Sigmoid colon (tissue), 7 donors: ENCODE data around the gene PAN2. TPM values are rescaled to one million over a fixed set of nuclear protein-coding genes. Genes with fewer than 3 reads are reported as not detected.

ENCODE experiments used
- DNase-seq: peaks from one replicate; pipeline ENCODE4 v3.0.0-alpha.2; 2019
- H3K27ac ChIP-seq, 4 donors: fragments of 200-600 bp; sonication (generic); one replicate each; pipeline ENCODE4 v1.5.1; 2016 to 2019; ENCODE audit warnings: mild to moderate bottlenecking in 1 of 4
- H3K27me3 ChIP-seq, 3 donors: fragments of 200-600 bp; sonication (generic); one replicate each; pipeline ENCODE4 v1.5.1; 2019; ENCODE audit warnings: mild to moderate bottlenecking in 1 of 3
- H3K36me3 ChIP-seq, 4 donors: fragments of 200-600 bp; sonication (generic); one replicate each; pipeline ENCODE4 v1.5.1; 2016 to 2019
- H3K4me1 ChIP-seq, 4 donors: fragments of 200-600 bp; sonication (generic); one replicate each; pipeline ENCODE4 v1.5.1; 2017 to 2019
- H3K4me3 ChIP-seq, 4 donors: fragments of 200-600 bp; sonication (generic); one replicate each; pipeline ENCODE4 v1.5.1; 2017 to 2019; ENCODE audit warnings: mild to moderate bottlenecking in 2 of 4, moderate library complexity in 1 of 4
- H3K9me3 ChIP-seq, 4 donors: fragments of 200-600 bp in 3 of 4; sonication (generic) in 3 of 4; one replicate each; pipeline versions ENCODE4 v1.5.1 to v1.6.1; 2013 to 2019
- CTCF ChIP-seq, 4 experiments: fragments of 450-650 bp in 3 of 4; fragments of 200-600 bp in 1 of 4; IDR thresholded peaks; one replicate each; pipeline ENCODE4 v1.5.1; 2016 to 2019; ENCODE audit warnings: antibody characterized with exemption in 4 of 4, mild to moderate bottlenecking in 3 of 4, moderate library complexity in 2 of 4
- EP300 ChIP-seq, 4 donors: sonication (generic); formaldehyde crosslinking; IDR thresholded peaks; one replicate each; pipeline ENCODE4 v1.6.1; 2017; ENCODE audit warnings: antibody characterized with exemption in 4 of 4
- POLR2A ChIP-seq, 2 donors: fragments of 450-650 bp; IDR thresholded peaks; one replicate each; pipeline ENCODE4 v1.6.1; 2016; ENCODE audit warnings: antibody characterized with exemption in 2 of 2, mild to moderate bottlenecking in 2 of 2, moderate library complexity in 2 of 2
- POLR2AphosphoS5 ChIP-seq, 4 donors: sonication (generic); formaldehyde crosslinking; IDR thresholded peaks; one replicate each; pipeline ENCODE4 v1.6.1; 2017; ENCODE audit warnings: antibody characterized with exemption in 4 of 4
- WGBS, 2 donors: extraction: QIAGEN DNeasy Blood & Tissue Kit; methylation state at CpG; one replicate each; pipeline ENCODE4 v1.1.7; 2013; 5-methylcytosine and 5-hydroxymethylcytosine counted together
- intact Hi-C: fragments of 100-400 bp; cut with DNase I; formaldehyde crosslinking; loops from one replicate; pipeline ENCODE4 v1.15.1; 2023
- polyA plus RNA-seq, 3 donors: library from polyadenylated mRNA; stranded (reverse); fragments of 200-250 nt; gene quantifications; one replicate each; pipeline ENCODE4 v1.2.3, GENCODE V29; 2013
- total RNA-seq, 4 donors: library from RNA; depleted of rRNA; stranded (reverse); fragments of >200 nt; gene quantifications; one replicate each; pipeline ENCODE4 v1.1.0, GENCODE V29; 2016
- donor health status: healthy with polysubstance abuse.
- donor health status: Bipolar disorder and iron deficiency.
- donor health status: healthy.

Gene PAN2
- total and polyA plus RNA-seq, 7 donors: 5.4 to 67.0 (median 30.0) TPM

DNA sequence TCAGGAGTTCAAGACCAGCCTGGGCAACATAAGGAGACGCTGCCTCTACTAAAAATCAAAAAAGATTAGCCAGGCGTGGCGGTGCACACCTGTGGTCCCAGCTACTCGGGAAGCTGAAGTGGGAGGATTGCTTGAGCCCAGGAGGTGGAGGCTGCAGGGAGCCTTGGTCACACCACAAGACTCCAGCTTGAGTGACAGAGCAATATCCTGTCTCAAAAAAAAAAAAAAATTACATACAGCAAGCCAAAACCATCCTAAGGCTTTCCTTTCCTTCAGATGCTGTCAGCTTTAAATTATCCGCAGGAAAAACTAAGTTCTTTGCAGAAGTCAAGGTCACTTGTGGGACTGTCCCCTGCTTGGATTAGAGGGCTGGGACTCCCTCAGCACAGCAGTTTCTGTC is 35.0 kb downstream of the PAN2 start:
- 52 to 70% methylated on average over 5 of the region's 5 CpGs for WGBS, 2 donors
- TF ChIP-seq POLR2AphosphoS5 (IDR thresholded peaks at IDR 0.05) (no peak), EP300 (IDR thresholded peaks at IDR 0.05) (no peak), CTCF (IDR thresholded peaks at IDR 0.05) (no peak), POLR2A (IDR thresholded peaks at IDR 0.05) (no peak)
- H3K27me3 ChIP-seq: no peaks in the 10 kb centered on the region
- H3K36me3 ChIP-seq: peaks cover 0 to 4% (median 1%) of the 10 kb centered on the region in 4 donors
- intact Hi-C loops: no loop called here
- DNase-seq: no peak
- no peaks in the 10 kb centered on the region for H3K9me3 ChIP-seq
- H3K4me1 ChIP-seq: peaks cover 0 to 75% (median 46%) of the 10 kb centered on the region in 4 donors
- peak overlapping the region; percentile 91 to 98 (median 95) for H3K27ac ChIP-seq
- peak overlapping the region in 3 of 4 donors; percentile 67 to 95 (median 88) for H3K4me3 ChIP-seq

GRCh38 chr12:56297400-56297799 is 36.4 kb downstream of the PAN2 start:
- peaks cover 0 to 4% (median 0%) of the 10 kb centered on the region in 4 donors for H3K36me3 ChIP-seq
- H3K9me3 ChIP-seq: no peaks in the 10 kb centered on the region
- no peaks in the 10 kb centered on the region for H3K27me3 ChIP-seq
- intact Hi-C loops: no loop called here
- peaks cover 0 to 72% (median 46%) of the 10 kb centered on the region in 4 donors for H3K4me1 ChIP-seq
- TF ChIP-seq CTCF (IDR thresholded peaks at IDR 0.05) (no peak), POLR2AphosphoS5 (IDR thresholded peaks at IDR 0.05) (no peak), POLR2A (IDR thresholded peaks at IDR 0.05) (no peak), EP300 (IDR thresholded peaks at IDR 0.05) (no peak)
- 85 to 94% methylated on average over 8 of the region's 8 CpGs for WGBS, 2 donors
- H3K4me3 ChIP-seq: no peak overlapping the region
- no peak for DNase-seq
- peak overlapping the region in 1 of 4 donors; percentile 9 for H3K27ac ChIP-seq

DNA sequence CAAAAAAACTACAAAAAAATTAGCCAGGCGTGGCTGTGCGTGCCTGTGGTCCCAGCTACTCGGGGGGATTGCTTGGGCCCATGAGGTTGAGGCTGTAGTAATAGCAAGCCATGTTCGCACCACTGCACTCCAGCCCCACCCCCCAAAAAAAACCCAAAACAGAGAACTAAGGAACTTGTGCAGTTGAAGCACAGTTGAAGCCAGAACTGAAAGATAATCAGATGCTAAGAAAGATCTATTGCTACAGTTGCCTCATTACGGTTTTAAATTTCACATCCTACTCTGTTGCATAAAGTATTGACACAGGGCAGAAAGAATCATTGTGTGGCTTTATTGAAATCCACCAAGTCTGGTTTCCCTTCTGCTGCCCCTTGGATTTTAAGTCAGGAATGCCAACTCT is 37.5 kb downstream of the PAN2 start:
- no peak for TF ChIP-seq EP300 (IDR thresholded peaks at IDR 0.05)
- TF ChIP-seq POLR2AphosphoS5 (IDR thresholded peaks at IDR 0.05): no peak
- no peak for TF ChIP-seq CTCF (IDR thresholded peaks at IDR 0.05)
- TF ChIP-seq POLR2A (IDR thresholded peaks at IDR 0.05): no peak
- H3K4me3 ChIP-seq: no peak overlapping the region
- peaks cover 0 to 65% (median 42%) of the 10 kb centered on the region in 4 donors for H3K4me1 ChIP-seq
- peaks cover 0 to 7% (median 3%) of the 10 kb centered on the region in 4 donors for H3K36me3 ChIP-seq
- intact Hi-C loops: no loop called here
- DNase-seq: no peak
- H3K9me3 ChIP-seq: no peaks in the 10 kb centered on the region
- H3K27me3 ChIP-seq: no peaks in the 10 kb centered on the region
- no peak overlapping the region for H3K27ac ChIP-seq
- WGBS, 2 donors: 63 to 82% methylated on average over 5 of the region's 5 CpGs

- peaks cover 0 to 50% (median 28%) of the 10 kb centered on the region in 4 donors for H3K4me1 ChIP-seq
- no peak overlapping the region for H3K4me3 ChIP-seq
- H3K36me3 ChIP-seq: peaks cover 0 to 13% (median 6%) of the 10 kb centered on the region in 4 donors
- TF ChIP-seq CTCF (IDR thresholded peaks at IDR 0.05) (no peak), EP300 (IDR thresholded peaks at IDR 0.05) (no peak), POLR2AphosphoS5 (IDR thresholded peaks at IDR 0.05) (no peak), POLR2A (IDR thresholded peaks at IDR 0.05) (no peak)
- H3K9me3 ChIP-seq: no peaks in the 10 kb centered on the region
- H3K27ac ChIP-seq: no peak overlapping the region
- WGBS, 2 donors: 52 to 90% methylated on average over 5 of the region's 5 CpGs
- intact Hi-C loops: no loop called here
- no peak for DNase-seq
- no peaks in the 10 kb centered on the region for H3K27me3 ChIP-seq
Observed at GRCh38 chr12:56293795-56294194, 40.0 kb downstream of the PAN2 start.
